GM12872 (cell line): ENCODE data around the gene PLD2.

Experiments used
- CTCF ChIP-seq: IDR thresholded peaks from 3 replicates; pipeline ENCODE4 v1.5.1; 2011; ENCODE audit warnings: low read depth, mild to moderate bottlenecking, low read length, moderate library complexity; ENCODE audit not compliant: insufficient read depth

PLD2 gene

GRCh38 chr17:4861052-4861451 lies 54.1 kb downstream of the PLD2 start:
- TF ChIP-seq CTCF: no peak

- no peak for TF ChIP-seq CTCF
Measured at GRCh38 chr17:4862720-4863119, 55.8 kb downstream of the PLD2 start.

GRCh38 chr17:4863321-4863720 lies 56.4 kb downstream of the PLD2 start:
- TF ChIP-seq CTCF: no peak

- no peak for TF ChIP-seq CTCF
Measured at GRCh38 chr17:4870855-4871254, 63.9 kb downstream of the PLD2 start.

- no peak for TF ChIP-seq CTCF
Measured at GRCh38 chr17:4872786-4873185, 65.8 kb downstream of the PLD2 start.
